ENCODE data around the gene IFNE. TPM values are rescaled to one million over a fixed set of nuclear protein-coding genes. Genes with fewer than 3 reads are reported as not detected.
"Not testable (repeated sequence)": the region's sequence is repeated elsewhere in the genome, so short reads cannot be mapped to it uniquely, and the experiment has no call there.

The IFNE gene
- total RNA-seq, 4 donors from 2014 or later, result 1.9 TPM; not detected in 3

- Histone ChIP-seq H3K4me1 (no peaks in the 10 kb centered on the region), H3K36me3 (no peaks in the 10 kb centered on the region), H3K27ac (no peak overlapping the region), H3K4me3 (no peak overlapping the region), H3K27me3 (peaks cover 0 to 4% of the 10 kb centered on the region in 2 donors), H3K9me3 (no peaks in the 10 kb centered on the region)
- TF ChIP-seq CTCF (IDR thresholded peaks at IDR 0.05), result no peak
- no peak for TF ChIP-seq POLR2A (IDR thresholded peaks at IDR 0.05)
- DNase-seq, result no peak
- intact Hi-C loops (cut with DNase I; ENCODE audit: low total_unique reads), result no loop called here
These were observed 38.1 kb downstream of the IFNE start for GRCh38 chr9:21443849-21444625.

GRCh38 chr9:21440139-21440538 lies 42.0 kb downstream of the IFNE start, which contains the start of gene IFNA1:
Gene IFNA1 (plus strand): TSS chr9:21440439. CDS start chr9:21440508, 69 bp downstream.
- Histone ChIP-seq H3K4me1 (no peaks in the 10 kb centered on the region), H3K9me3 (no peaks in the 10 kb centered on the region), H3K27me3 (peaks cover 0 to 4% of the 10 kb centered on the region in 2 donors), H3K4me3 (no peak within 1 kb of the TSS), H3K36me3 (no peaks in the 10 kb centered on the region), H3K27ac (no peak within 1 kb of the TSS)
- DNase-seq, result no peak
- intact Hi-C loops (cut with DNase I; ENCODE audit: low total_unique reads), result no loop called here
- no peak for TF ChIP-seq POLR2A (IDR thresholded peaks at IDR 0.05)
- TF ChIP-seq CTCF (IDR thresholded peaks at IDR 0.05), result no peak

- H3K4me1 ChIP-seq; intact Hi-C loops (cut with DNase I; ENCODE audit: low total_unique reads); H3K36me3 ChIP-seq; H3K27me3 ChIP-seq; H3K9me3 ChIP-seq; H3K27ac ChIP-seq; DNase-seq; H3K4me3 ChIP-seq: not testable (repeated sequence)
These were observed 47.1 kb downstream of the IFNE start for GRCh38 chr9:21435015-21435383.

- DNase-seq, result no peak
- Histone ChIP-seq H3K4me1 (no peaks in the 10 kb centered on the region), H3K4me3 (no peak overlapping the region), H3K27me3 (peaks cover 0 to 2% of the 10 kb centered on the region in 2 donors), H3K27ac (no peak overlapping the region), H3K36me3 (no peaks in the 10 kb centered on the region), H3K9me3 (no peaks in the 10 kb centered on the region)
- TF ChIP-seq POLR2A (IDR thresholded peaks at IDR 0.05) (no peak), CTCF (IDR thresholded peaks at IDR 0.05) (peak in 1 of 4 experiments; percentile 5)
- intact Hi-C loops (cut with DNase I; ENCODE audit: low total_unique reads), result no loop called here
These were observed 47.7 kb downstream of the IFNE start for GRCh38 chr9:21434202-21435014.

- H3K4me1 ChIP-seq, result no peaks in the 10 kb centered on the region
- DNase-seq, result no peak
- H3K36me3 ChIP-seq, result no peaks in the 10 kb centered on the region
- TF ChIP-seq CTCF (IDR thresholded peaks at IDR 0.05) (no peak), POLR2A (IDR thresholded peaks at IDR 0.05) (no peak)
- H3K27me3 ChIP-seq, result no peaks in the 10 kb centered on the region
- H3K4me3 ChIP-seq, result no peak overlapping the region
- H3K27ac ChIP-seq, result no peak overlapping the region
- no peaks in the 10 kb centered on the region for H3K9me3 ChIP-seq
- intact Hi-C loops (cut with DNase I; ENCODE audit: low total_unique reads), result no loop called here
These were observed 49.3 kb downstream of the IFNE start for GRCh38 chr9:21432672-21433425.

MicroRNA genes within 50 kb of the gene (microRNA counts, 767-probe panel; counts per million panel counts)
- 0 counts per million in 2 donors for microRNA hsa-miR-31-5p

Small RNA genes within 50 kb of the gene (microRNA-seq; reads per million reads assigned to microRNA genes)
- 7.8 reads per million, percentile 14 among the genes with 10 or more reads in this experiment for gene MIR31 (ENCODE audit: borderline microRNAs expressed, borderline replicate concordance)

Small RNA genes within 50 kb of the gene (small RNA-seq; reads per million reads assigned to genes)
- gene MIR31 (not detected), gene RF00157 (not detected)

Other genes starting within 250 kb of the IFNE start
- not detected for gene IFNA14, start 242.3 kb downstream of the IFNE start, total RNA-seq
- gene IFNA5, start 177.0 kb downstream of the IFNE start, total RNA-seq, result under 1 TPM in 1 of 4 donors, not detected in 3; 0.91 TPM
- 10 to 100 TPM; 24.7 to 88.5 (median 29.9) TPM for gene KLHL9, start 146.9 kb downstream of the IFNE start, total RNA-seq
- not detected for gene IFNA6, start 131.4 kb downstream of the IFNE start, total RNA-seq
- gene IFNA13, start 114.3 kb downstream of the IFNE start, total RNA-seq, result not detected
- not detected for gene IFNA2, start 96.9 kb downstream of the IFNE start, total RNA-seq
- not detected for gene IFNA8, start 73.2 kb downstream of the IFNE start, total RNA-seq
- not detected for gene IFNA1, start 41.9 kb downstream of the IFNE start, total RNA-seq

Data from uterus (tissue), 4 donors.